BJ (cell line): ENCODE results near the gene LRMDA. TPM values are rescaled to one million over a fixed set of nuclear protein-coding genes. Genes with fewer than 3 reads are reported as not detected.

ENCODE experiments used
- CTCF ChIA-PET: fragments of 350-600 bp; formaldehyde crosslinking; extraction: SDS; loops from one replicate; lab custom pipeline; 2021; ENCODE audit warnings: antibody characterized with exemption, inconsistent platforms; lab: Yijun Ruan, JAX
- POLR2A ChIA-PET: fragments of 300-600 bp; sonication (Branson Sonifier 250); formaldehyde crosslinking; extraction: SDS; loops from one replicate; lab custom pipeline; 2021; ENCODE audit warnings: antibody characterized with exemption; lab: Charles Lee
- DNase-seq: peaks from one replicate; pipeline ENCODE4 v3.0.0-alpha.2; 2011; ENCODE audit warnings: low read depth
- H3K27me3 ChIP-seq: 2 replicates; pipeline ENCODE4 v1.6.0; 2011; ENCODE audit warnings: low read length; ENCODE audit not compliant: control insufficient read depth, insufficient read depth
- H3K36me3 ChIP-seq: 2 replicates; pipeline ENCODE4 v1.5.1; 2011; ENCODE audit warnings: low read length; ENCODE audit not compliant: control insufficient read depth, insufficient read depth
- H3K4me3 ChIP-seq: 2 replicates; pipeline ENCODE4 v1.5.1; 2011; ENCODE audit warnings: low read depth, mild to moderate bottlenecking, control low read depth, low read length
- polyA plus RNA-seq: library from polyadenylated mRNA; depleted of rRNA; stranded (reverse); fragments of >200 nt; gene quantifications from 2 replicates; pipeline ENCODE4 v1.2.3, GENCODE V29; 2011
- TF ChIP-seq, protein P1 (sequence below): IDR thresholded peaks from 2 replicates; pipeline ENCODE4 v1.5.1; 2011; ENCODE audit warnings: low read depth, mild to moderate bottlenecking, control low read depth, inconsistent platforms, low read length, moderate library complexity; ENCODE audit not compliant: insufficient read depth

LRMDA gene
- polyA plus RNA-seq, 1 experiment = not detected

DNA sequence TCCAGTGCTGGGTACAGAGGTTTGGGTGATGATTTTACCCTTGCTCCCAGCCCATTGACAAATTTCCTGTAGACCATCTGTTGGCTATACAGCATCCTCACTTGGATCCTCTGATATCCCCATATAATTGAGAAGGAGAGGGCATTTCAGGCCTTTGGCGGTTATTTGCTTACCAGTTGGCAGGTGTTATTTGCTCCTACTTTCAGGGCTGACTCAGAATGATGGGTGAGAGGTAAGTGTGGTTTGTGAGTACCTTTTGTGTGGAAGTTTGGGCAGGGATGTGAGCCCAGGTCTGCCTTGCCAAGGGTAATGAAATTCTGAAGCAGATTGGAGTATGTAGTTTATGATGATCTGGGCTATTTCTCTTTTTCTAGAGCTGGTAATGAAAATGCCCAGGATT is 93.6 kb downstream of the LRMDA start:
- DNase-seq = no peak
- H3K27me3 ChIP-seq = no peaks in the 10 kb centered on the region
- TF ChIP-seq, protein P1, sequence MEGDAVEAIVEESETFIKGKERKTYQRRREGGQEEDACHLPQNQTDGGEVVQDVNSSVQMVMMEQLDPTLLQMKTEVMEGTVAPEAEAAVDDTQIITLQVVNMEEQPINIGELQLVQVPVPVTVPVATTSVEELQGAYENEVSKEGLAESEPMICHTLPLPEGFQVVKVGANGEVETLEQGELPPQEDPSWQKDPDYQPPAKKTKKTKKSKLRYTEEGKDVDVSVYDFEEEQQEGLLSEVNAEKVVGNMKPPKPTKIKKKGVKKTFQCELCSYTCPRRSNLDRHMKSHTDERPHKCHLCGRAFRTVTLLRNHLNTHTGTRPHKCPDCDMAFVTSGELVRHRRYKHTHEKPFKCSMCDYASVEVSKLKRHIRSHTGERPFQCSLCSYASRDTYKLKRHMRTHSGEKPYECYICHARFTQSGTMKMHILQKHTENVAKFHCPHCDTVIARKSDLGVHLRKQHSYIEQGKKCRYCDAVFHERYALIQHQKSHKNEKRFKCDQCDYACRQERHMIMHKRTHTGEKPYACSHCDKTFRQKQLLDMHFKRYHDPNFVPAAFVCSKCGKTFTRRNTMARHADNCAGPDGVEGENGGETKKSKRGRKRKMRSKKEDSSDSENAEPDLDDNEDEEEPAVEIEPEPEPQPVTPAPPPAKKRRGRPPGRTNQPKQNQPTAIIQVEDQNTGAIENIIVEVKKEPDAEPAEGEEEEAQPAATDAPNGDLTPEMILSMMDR = no peak
- POLR2A ChIA-PET = no interaction called here
- H3K36me3 ChIP-seq = no peaks in the 10 kb centered on the region
- H3K4me3 ChIP-seq = no peak overlapping the region
- CTCF ChIA-PET = no interaction called here

DNA sequence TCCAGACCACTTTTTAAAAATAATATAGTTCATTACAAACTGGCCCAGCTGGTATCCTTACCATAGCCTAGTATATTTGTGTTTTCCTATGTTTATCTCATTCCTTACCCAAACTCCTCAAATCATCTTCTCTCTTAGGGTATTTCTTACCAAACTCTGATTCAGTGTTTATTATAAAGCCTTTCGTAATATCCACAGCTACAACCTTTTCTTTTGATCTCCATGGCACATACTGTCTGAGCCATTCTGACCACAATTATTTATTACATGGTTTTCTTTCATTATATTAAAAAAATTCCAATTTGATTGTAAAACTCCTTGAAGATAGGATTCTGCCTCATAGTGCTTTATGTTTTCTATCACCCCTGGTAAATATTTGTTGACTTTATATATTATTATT is 94.2 kb downstream of the LRMDA start:
- DNase-seq = no peak
- H3K27me3 ChIP-seq = no peaks in the 10 kb centered on the region
- POLR2A ChIA-PET = no interaction called here
- TF ChIP-seq, protein P1 = no peak
- no peaks in the 10 kb centered on the region for H3K36me3 ChIP-seq
- no peak overlapping the region for H3K4me3 ChIP-seq
- CTCF ChIA-PET = no interaction called here

DNA sequence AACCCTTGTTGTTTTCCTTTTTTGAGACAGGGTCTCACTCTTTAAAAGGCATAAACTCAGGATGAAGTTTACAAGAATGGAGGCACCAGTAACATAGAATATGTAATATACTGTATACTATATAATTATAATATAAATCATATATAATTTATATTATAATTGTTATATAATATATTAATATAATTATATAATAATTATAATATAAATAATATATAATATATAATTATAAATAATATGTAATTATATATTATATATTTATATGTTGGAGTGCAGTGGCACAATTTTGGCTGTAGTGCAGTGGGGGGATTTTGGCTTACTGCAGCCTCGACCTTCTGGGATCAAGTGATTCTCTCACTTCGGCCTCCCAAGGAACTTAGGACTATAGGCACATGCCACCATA is 96.1 kb downstream of the LRMDA start:
- no peak for DNase-seq
- Histone ChIP-seq H3K4me3 (no peak overlapping the region), H3K27me3 (no peaks in the 10 kb centered on the region), H3K36me3 (no peaks in the 10 kb centered on the region)
- ChIA-PET CTCF (interaction anchor here (0.5 kb wide), 1 partner anchor 924 kb away, joined by 4 read pairs; no protein-coding TSS in a partner anchor), POLR2A (no interaction called here)
- TF ChIP-seq, protein P1 = no peak

DNA sequence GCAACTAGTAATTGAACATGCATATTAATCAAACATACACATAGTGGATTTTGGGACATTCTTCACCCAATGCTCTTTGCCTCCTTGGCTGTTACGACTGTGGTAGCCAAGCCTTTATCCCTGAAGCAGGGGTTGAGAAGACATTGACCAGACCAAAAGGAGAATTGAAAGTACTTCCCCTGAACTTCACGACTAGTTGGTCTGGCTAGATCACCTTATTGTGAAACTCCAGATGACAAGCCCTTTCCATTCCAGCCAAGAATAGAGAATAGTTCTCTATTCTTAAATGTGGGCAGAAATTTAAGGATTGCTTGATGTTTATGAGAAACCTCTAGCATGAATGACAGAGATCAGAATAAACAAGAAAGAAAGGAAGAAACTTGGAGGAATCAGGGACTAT is 97.0 kb downstream of the LRMDA start:
- DNase-seq = no peak
- TF ChIP-seq, protein P1 = no peak
- CTCF ChIA-PET = no interaction called here
- POLR2A ChIA-PET = no interaction called here
- Histone ChIP-seq H3K27me3 (no peaks in the 10 kb centered on the region), H3K4me3 (no peak overlapping the region), H3K36me3 (no peaks in the 10 kb centered on the region)

DNA sequence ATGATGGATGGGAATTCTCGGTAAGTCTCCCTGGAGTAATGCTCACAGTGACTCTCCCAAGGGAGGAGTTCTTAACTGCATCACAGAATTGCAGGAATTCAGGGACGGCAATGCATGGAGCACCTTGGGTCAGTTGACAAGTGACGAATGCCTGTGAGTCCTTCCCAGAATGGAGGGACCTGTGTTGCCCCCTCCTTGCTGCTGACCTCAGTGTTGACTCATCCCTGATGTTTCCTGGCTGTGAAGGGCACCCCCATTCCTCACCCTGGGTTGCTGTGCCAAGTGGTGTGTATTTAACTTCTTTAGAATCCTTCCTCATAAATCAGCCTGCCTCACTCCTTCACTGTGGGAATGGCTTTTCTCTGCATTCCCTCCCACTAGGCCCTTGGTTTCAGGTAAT is 98.9 kb downstream of the LRMDA start:
- DNase-seq = no peak
- CTCF ChIA-PET = no interaction called here
- TF ChIP-seq, protein P1 = no peak
- Histone ChIP-seq H3K36me3 (no peaks in the 10 kb centered on the region), H3K27me3 (no peaks in the 10 kb centered on the region), H3K4me3 (no peak overlapping the region)
- POLR2A ChIA-PET = no interaction called here
